Ecto neural progenitor cell (in vitro differentiated cells): Measurements from ENCODE around the gene LRP2.
A peak's percentile ranks its signal among the peaks of the same experiment; 100 is the strongest.

ENCODE experiments used
- DNase-seq: peaks from one replicate; pipeline ENCODE4 v3.0.0-alpha.2; 2018; ENCODE audit warnings: low spot score

The LRP2 gene

DNA sequence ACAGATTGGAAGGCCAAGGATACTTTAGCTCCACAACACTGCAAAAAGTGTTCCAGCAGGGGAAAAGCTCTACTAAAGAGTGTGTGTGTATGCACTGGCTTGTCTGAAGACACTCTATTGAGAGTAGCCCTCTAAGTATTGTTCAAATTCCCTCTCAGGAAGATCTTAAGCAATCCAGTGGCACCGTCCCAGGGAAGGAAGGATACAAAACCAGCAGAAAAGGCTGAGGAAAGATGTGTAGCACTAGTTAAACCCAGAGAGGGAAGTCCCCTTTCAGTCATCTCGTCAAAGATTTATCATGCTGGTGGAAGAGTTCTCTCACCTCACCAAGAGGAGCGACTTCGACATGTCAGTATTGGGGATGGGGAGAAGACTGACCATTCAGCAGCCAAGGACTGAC lies 242.5 kb downstream of the LRP2 start:
- no peak for DNase-seq

DNA sequence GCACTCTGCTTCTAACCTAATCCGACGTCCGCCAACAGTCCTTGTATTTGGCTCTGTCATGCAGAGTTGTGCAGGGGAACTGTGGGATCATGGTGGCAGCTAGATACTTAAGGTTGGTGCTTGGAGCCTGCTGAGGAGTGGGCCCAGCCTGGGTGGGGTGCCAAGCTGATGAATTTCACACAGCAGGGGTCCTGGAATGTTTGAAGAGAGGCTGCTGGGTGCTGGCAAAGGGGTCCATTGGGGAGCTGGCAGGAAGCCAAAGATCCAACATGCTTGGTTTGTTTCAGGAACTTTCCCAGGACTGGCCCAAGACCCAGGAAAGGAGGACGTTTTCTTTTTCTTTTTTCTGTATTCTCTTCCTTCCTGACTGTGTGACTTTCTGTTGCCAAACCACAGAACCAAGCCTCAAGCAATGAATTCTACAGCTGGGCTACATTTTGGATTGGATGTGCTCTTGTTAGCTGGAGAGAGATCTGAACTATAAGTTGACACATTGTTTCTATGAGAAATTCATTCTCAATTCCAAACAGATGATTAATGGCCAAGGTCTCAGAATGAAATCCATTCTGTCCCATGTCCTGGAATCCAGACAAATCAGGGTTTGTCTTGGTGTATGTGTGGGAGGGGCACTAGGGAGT lies 243.1 kb downstream of the LRP2 start:
- DNase-seq: no peak

DNA sequence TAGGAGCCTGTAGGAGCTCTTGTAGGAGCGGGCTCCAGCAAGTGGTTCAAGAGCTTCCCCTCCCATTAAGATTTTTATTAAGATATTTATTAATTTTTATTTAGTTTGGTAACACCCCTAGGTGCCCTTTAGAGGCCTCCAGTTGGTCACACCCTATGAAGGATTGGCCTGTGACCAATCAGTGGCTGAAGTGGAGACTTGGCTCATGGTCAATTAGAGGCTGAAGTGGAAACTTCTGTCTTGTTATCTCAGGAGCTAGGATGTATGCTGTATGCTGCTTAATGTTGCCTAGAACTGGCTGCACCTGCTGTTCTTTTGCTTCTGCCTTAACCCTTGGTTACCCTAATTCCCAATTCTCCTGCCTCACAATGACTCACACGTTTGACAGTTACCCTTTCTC lies 244.3 kb downstream of the LRP2 start:
- no peak for DNase-seq

DNA sequence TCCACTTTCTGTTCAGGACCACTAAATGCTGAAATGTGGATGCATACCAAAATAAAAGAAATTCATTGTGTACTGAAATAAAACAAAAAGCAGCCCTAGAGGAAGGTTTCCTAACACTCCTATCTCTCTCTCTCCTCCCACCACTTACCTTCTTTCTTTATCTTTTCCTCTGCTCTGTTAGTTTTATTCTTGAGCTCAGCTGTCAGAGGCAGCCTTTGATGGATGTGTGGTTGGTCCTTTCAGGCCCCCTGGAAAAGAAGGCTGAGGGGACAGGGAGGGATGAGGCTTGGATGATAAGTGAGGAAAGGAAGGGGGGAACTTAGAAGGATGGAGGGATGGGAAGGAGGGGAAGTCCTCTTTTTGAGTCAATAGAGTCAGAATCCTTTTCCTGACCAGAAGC lies 245.3 kb downstream of the LRP2 start:
- no peak for DNase-seq

DNA sequence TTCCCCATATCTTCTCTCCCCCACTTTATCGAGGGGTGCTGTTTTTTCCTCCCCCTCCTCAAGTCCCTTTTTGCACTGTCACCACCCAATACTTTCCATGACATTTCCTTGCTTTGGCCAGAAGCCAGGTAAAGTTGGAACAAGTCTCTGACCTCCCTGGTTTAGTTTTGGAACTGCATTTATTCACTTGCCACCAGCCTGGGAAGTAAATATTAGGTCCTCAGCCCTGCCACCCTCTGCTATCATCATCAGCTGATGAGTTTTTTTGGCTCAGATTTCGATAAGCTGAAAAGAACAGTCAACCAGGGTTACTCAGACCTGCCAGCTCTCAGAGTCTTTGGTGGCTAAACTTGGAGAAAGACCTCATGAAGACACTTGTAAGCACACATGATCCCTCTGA lies 246.0 kb downstream of the LRP2 start:
- DNase-seq: no peak

DNA sequence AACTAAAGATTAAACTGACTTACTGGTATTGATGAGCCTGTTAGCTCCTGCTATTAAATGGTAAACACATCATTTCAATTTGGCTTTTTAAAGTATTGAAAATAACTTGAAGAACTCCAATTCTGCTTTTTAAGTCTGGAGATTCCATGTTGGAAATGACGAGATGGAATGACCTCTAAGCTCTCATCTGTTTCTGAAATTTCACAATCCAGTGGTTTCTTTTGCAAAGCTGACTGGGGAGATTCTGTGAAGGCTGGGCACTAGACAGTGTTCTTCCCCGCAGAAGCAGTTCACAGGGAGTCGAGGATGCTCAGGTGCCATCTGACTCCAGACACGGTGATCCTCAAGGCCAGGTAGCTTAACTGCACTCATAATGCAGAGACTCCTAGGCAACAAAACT lies 248.3 kb downstream of the LRP2 start:
- no peak for DNase-seq

DNA sequence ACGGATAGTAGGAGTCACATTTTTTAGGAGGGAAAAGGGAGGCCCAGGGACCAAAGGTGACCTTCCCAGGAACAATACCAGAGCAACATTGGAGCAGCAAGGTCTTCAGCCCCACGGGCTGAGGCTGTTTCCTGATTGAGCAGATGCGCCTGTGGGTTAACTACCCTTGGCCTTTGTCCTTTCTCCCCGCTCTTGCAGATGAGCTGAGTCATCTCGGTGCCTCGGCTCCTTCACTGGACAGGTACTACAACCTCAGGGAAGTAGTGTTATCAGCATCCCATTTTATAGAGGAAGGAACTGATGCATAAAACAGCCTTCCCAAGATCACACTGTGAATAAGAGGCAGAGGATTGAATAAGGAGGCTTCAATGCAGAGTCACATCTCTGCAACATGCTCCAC lies 249.5 kb downstream of the LRP2 start:
- no peak for DNase-seq

DNA sequence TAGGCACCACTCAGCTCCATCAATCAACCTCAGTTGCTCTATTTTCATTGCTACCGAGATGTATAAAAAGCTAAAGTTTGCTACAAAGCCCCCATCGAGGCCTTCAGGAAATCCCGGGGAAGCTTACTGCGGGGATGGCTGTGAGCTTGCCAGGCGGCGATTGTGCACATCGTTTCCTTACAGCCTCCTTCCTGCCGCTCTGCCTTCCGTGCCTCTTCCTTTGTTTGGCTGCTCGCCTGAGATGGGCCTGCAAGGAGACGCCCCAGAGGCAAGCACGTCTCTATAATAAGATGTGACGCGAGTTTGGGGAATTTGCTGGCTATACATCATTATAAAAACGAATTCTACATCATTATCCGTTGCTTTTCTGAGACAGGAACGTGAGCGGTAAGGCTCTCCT lies 251.4 kb downstream of the LRP2 start:
- no peak for DNase-seq

DNA sequence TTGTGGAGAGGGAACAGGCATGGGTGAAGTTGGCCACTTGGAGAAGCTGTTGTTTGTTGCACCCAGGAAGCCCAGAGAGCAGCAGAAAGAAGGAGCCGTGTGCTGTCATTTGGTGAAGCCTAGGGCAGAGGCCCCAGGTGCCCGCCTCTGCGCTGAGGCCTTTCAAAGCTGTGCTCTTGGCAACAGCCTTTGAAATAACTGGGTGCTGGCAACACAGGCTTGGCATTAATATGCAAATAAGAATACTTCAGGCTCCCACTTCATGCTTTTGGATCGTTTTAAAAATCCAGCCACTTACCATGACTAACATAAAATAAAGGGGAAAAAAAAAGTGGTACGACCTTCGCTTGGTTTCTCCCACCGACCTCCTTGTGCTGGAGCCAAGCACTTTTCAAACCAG lies 251.9 kb downstream of the LRP2 start:
- no peak for DNase-seq

DNA sequence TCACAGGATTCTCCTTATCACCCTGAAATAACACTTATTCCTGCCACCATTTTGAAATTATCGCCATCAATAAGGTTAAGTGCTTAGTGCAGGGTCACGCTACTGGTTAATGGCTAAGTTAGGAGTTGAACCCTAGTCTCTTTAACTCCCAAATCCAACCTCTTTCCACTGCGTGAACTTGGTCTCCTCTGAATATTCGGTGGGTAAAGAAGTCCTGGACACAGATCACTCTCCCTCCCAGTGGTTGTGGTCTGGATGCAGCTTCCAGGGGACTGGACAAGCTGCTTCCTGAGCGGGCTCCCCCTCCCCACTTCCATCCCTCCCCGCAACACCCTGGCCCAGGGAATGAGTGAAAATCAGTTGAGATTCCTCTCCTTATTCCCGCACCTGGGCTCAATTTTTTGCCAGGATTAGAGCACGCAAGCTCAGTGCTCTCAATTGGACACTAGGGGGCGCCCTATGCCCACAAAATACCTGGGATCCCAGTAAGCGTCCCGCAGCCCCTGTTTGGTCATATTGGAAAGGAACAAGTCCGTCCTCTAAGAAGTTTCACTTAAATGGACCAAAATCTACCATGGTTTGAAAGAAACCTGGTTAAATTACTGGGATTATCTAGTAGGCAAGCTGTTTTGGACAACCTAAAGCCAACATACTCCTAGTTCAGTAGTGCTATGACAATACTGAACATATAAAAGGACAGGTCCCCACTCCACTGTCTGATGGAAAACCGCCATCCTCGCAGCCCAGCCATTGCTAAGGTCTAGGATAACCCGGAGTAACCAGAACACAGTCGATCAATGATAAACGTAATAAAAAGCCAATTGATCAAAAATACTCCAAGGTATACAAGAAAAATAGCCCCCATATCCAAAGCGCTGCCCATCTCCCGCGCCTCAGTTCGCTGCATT lies 252.6 kb downstream of the LRP2 start:
- peak; percentile 89 for DNase-seq

DNA sequence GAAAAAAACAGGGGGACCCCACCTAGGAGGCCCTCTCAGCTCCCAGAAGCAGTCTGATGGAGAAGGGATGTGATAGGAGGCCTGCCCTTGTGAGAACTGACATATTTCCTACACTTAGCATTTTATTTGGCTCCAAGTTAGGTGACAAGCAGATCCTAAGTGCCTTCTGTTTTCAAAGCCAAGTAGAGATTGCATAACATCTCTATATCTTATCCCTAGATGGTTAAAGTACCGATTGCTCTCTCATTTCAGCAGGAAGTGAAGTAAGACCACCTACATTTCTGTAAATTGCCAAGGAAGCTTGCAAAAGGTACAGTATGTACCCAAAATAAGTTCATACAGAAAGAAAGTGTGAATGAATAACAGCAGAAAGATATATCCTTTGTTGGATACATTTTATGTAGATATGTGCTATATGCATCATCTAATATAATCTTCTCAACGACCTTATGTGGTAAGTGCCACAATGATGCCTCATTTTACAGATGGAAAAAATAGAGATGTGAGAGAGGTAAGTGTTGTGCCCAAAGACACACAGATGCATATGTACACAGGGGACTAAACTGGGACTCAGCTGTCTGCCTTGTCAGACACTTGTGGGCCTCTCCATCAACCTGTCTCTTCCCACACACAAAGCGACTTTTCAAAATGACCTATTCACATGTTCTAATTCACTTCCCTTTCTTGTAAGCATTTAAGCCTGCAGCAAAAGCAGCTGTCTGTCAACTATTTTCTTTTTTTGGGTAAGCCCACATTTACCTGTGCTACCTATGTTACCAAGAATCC lies 254.0 kb downstream of the LRP2 start:
- DNase-seq: no peak

DNA sequence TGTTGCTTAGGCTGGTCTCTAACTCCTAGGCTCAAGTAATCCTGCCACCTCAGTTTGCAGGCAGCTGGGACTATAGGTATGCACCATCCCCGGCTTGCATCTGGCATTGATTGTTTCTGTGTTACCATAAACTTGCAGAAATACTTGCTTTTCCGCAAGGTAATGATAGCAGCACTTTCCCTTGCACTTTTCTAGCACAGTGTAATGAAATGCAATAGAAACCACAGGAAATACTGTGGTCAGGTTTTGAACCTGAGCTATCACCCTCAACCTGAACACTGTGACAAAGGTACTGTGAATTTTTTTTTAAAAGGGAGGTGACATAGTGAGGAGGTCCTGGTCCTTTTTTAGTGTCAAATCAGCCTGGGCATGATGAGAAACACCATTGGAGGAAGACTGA lies 254.7 kb downstream of the LRP2 start:
- DNase-seq: no peak

DNA sequence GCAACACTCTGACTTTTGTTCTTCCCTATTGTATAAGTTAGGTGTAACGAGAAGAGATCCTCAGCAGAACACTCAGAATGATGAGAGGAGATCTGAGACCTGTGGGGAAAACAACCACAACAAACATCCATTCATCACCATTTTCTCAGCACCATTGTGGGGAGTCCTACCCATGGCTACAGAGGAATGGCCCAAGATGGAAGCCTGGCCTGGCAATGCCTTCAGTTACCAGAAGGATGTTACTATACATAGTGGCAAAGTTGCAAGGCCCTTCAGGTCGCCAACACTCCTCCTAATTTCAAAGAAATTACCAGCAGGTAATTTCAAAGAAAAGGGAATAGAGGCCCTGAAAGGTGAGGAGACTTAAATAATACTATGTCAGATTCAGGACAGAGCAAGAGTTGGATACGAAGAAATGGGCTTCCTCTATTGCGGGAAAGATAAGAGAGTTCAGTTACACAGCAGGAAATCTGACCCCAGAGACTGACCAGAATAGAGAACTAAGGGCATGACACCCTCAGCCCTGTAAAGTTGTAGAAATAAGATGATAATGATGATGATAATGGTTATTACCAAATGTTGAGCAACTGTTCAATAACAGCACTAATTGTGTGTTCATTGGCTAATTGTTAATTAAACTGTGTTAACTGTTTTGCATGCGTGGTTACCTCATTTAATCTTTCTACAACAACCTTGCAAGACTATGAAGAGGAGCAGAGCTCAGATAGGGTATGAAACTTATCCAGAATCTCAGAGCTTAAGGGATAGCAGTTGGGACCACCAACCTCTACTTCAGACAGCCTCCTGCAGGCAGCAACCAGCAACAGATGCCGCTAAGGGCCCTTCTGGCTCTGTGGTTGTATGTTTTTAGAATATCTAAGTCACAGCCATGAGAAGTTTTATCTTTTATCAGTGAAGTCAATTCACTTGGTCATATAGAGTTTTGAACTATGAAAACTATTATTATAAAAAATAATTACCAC lies 255.5 kb downstream of the LRP2 start:
- no peak for DNase-seq

DNA sequence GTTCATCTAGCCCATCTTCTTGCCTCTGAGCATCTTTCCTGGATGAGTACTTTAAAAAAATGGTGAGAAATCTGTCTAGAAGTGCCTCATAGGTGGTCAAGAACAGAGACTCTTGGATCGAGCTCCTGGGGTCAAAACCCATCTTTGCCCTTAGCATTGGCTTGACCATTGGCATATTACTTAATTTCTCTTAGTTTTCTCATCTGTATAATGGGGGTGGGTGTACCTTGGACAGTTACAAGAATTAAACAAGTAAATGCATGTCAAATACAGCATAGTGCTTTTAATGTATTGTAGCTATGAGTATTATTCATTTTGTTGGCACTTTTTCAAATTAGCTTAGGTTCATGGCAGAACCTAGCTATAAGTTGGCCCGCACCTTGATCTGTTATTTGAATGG lies 256.2 kb downstream of the LRP2 start:
- no peak for DNase-seq

DNA sequence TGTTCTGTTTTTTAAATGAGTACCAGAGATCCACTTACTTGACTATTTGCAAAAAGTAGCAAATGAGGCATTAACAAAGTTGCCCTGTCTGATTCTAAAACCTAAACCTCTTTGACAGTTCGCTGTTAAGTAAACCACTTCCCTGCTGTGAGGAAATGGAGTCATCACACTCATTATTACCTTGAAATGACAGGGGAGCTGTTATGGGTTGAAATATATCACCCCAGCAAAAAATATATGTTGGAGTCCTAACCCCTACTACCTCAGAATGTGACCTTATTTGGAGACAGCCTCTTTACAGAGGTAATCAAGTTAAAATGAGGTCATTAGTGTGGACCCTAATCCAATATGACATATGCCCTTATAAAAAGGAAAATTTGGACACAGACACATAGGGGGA lies 256.9 kb downstream of the LRP2 start:
- DNase-seq: no peak

DNA sequence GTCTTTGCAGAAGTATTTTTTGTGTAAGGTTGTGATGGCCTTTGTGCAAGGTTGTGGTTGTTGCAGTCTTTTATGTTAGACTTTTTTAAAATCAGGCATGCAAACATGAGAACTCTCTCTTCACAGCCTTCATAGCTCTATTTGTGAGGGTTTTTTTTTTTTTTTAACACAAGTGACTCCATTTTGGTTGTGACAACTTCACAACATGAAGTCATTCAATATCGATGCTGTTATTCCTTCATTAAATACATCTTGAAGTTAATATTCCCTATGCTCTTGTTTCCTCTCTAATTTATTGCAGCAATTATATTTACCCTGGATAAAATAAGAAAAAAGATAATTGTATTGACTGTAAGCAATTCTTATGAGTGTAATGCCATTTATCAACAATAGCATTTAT lies 257.5 kb downstream of the LRP2 start:
- DNase-seq: no peak

DNA sequence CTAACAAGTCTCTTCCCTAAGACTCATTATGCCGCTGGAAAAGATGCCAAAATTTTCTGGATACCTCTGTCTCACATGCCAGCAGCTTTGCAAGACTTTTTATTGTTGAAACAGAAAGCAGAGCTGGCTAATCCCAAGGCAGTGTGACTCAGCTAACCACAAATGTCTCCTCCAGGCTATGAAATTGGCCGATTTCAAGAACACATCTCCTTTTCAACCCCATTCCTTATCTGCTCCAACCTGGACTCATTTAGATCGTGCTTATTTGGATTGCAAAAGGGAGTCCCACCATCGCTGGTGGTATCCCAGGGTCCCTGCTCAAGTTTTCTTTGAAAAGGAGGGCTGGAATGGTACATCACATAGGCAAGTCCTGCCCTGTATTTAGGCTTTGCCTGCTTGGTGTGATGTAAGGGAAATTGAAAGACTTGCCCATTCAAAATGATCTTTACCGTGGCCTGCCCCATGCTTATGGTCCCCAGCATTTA lies 266.7 kb downstream of the LRP2 start:
- no peak for DNase-seq

DNA sequence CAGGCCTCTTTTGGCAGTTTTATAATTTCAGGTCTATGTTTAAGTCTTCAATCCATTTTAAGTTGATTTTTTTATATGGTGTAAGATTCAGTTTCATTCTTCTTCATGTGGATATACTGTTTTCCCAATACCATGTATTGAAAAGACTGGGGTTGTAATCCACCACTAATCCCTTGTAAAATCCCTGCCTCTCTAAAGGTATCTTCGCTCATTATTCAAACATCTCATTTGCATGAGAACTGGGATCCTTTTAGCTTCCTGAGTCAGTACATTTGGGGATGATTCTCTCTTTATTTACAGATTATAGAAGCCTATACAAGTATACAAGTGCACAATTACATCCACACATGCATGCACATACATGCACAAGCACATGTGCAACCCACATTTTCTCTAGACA lies 267.7 kb downstream of the LRP2 start:
- no peak for DNase-seq

DNA sequence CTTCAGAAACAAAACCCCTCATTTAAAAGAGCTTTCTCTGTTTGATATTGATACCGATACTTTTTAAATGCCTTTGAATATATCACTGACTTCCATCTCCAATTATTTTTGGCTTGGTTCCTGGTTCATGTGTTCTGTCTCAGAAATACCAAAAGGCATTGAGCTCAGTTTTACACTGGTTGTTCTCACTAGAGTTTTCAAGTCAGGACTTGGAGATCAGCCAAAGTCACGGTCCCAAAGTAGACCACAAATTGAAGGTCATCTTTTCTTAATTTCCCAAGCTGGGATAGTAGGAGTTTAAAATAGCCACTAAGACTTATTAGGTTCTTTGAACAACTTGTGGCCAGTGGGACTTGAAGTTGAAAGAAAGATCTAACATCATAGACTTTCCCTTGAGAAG lies 268.8 kb downstream of the LRP2 start:
- no peak for DNase-seq

DNA sequence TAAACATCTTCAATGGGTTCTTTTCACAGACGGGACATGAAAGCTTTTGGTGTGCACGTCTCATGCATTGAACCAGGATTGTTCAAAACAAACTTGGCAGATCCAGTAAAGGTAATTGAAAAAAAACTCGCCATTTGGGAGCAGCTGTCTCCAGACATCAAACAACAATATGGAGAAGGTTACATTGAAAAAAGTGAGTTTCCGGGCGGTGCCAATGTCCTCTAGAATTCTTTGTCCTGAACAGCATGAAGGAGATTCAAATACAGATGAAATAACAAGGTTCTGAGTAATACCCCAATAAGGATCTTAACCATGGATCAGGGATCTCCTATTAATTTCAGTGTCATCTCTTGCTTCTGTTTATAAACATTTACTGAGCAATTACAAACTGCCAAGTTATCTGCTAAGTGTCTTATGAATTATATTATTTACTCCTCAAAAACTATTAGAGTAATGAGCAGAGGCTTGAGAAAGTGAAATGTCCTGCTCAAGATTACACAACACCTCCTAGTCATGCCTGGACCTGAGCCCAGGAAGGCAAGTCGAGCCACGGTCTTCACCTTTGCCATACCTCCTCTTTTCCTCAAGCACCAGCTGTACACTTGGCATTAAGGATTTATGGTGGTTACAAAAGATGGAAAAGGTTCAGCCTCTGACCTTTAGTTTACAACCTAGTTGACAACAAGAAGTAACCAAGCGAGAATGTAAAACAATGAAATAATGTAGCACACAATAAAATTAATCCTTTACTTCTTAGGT lies 270.4 kb downstream of the LRP2 start:
- DNase-seq: no peak

DNA sequence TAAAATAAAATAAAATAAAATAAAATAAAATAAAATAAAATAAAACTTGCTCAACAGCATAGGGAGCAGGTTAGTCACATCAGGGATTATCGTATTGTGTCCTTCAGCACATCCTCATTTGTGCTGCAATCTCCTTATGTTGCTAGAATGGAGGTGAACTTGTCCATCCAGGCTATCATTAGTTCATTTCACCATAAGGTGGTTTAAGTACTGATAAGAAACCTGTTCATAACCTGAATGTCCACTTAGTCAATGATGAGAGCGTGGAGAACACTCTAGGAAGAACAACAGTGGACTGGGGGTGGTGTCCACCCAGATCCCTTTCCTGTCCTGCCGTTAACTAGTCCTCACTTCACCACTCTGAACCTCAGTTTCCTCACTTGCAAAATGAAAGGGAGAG lies 271.1 kb downstream of the LRP2 start:
- no peak for DNase-seq
